Pancreas (tissue), 10 donors: ENCODE measurements around the gene OR2A1. TPM values are rescaled to one million over a fixed set of nuclear protein-coding genes. Genes with fewer than 3 reads are reported as not detected.
"Not testable (repeated sequence)": the region's sequence is repeated elsewhere in the genome, so short reads cannot be mapped to it uniquely, and the experiment has no call there.

Experiments
- ATAC-seq, 4 donors: fragments of 200-7000 bp; cut with Tn5 transposase; one replicate each; pipeline versions ENCODE4 v1.8.0 to v1.9.1; 2020; ENCODE audit warnings: mild to moderate bottlenecking in 4 of 4, moderate library complexity in 4 of 4
- DNase-seq, 6 donors: peaks; one replicate each; pipeline ENCODE4 v3.0.0-alpha.2; 2020
- FAIRE-seq: peaks from 2 replicates; lab custom pipeline; 2012; peaks lifted over from hg19 to GRCh38; lab: Jason Lieb, UNC
- H3K27ac ChIP-seq, 4 donors: fragments of 200-600 bp; sonication (generic); 1 replicate in 3 of 4; 2 replicates in 1 of 4; pipeline versions ENCODE4 v1.5.0 to v1.8.0; 2020
- H3K27me3 ChIP-seq, 4 donors: fragments of 200-600 bp; one replicate each; pipeline ENCODE4 v1.8.0; 2021
- H3K36me3 ChIP-seq, 3 donors: fragments of 200-600 bp; sonication (generic) in 1 of 3; one replicate each; pipeline versions ENCODE4 v1.5.0 to v1.8.0; 2020 to 2021
- H3K4me1 ChIP-seq, 3 donors: fragments of 200-600 bp; one replicate each; pipeline ENCODE4 v1.8.0; 2021
- H3K4me3 ChIP-seq, 4 donors: fragments of 200-600 bp; sonication (generic) in 2 of 4; one replicate each; pipeline versions ENCODE4 v1.5.0 to v1.8.0; 2020 to 2021
- H3K9me3 ChIP-seq, 4 donors: fragments of 200-600 bp; one replicate each; pipeline ENCODE4 v1.8.0; 2021
- WGBS, 2 donors: extraction: QIAGEN DNeasy Blood & Tissue Kit; methylation state at CpG; one replicate each; pipeline ENCODE4 v1.1.7; 2013; 5-methylcytosine and 5-hydroxymethylcytosine counted together
- intact Hi-C, 3 donors: fragments of 100-400 bp; cut with DNase I; formaldehyde crosslinking; loops; one replicate each; pipeline versions ENCODE4 v1.11.1 to v1.14.2; 2022
- polyA plus RNA-seq, 2 donors: library from polyadenylated mRNA; stranded (reverse); fragments of 200-250 nt; gene quantifications; one replicate each; pipeline ENCODE4 v1.2.3, GENCODE V29; 2013
- total RNA-seq, 6 donors: library from RNA; stranded (reverse); fragmentation: NEBNext Ultra II Directional in 4 of 6; extraction: Animal tissue kit (Norgen Biotek cat#: 25700) in 4 of 6; gene quantifications; one replicate each; pipeline versions ENCODE4 v1.2.1 to v1.2.4, GENCODE V29; 2021 to 2023
- donor health status: healthy with polysubstance abuse.
- donor health status: DM: no; HTN: no; CAD: no; lungs with moderate emphysema.
- donor health status: DM: no; HTN: no; CAD: no.
- donor health status: control.
- donor health status: control.
- donor health status: Bipolar disorder and iron deficiency.
- donor health status: DM: yes; HTN: yes; CAD: no.
- donor health status: DM: no; HTN: no; CAD: no.
- donor health status: DM: no; HTN: no; CAD: no.
- donor health status: DM: yes; HTN: yes; CAD: no.

The OR2A1 gene
- total and polyA plus RNA-seq, 8 donors = 0.14 TPM; not detected in 7

GRCh38 chr7:144293794-144294499 is 18.3 kb upstream of the OR2A1 start:
- H3K9me3 ChIP-seq, H3K4me3 ChIP-seq, FAIRE-seq, H3K36me3 ChIP-seq, H3K27ac ChIP-seq, intact Hi-C loops, H3K4me1 ChIP-seq, H3K27me3 ChIP-seq: not testable (repeated sequence)
- peak; percentile 96 to 99 (median 98) for ATAC-seq
- no CpG with 5 or more reads among the region's 60 CpGs for WGBS, 2 donors
- DNase-seq = peak in 1 of 6 donors; percentile 32

- ATAC-seq, FAIRE-seq, H3K4me1 ChIP-seq, H3K4me3 ChIP-seq, H3K36me3 ChIP-seq, DNase-seq, intact Hi-C loops, H3K27ac ChIP-seq, H3K9me3 ChIP-seq, H3K27me3 ChIP-seq: not testable (repeated sequence)
- no CpG with 5 or more reads among the region's 1 CpG for WGBS, 2 donors
Observed at GRCh38 chr7:144302578-144303303, 9.5 kb upstream of the OR2A1 start.

- H3K4me3 ChIP-seq, H3K36me3 ChIP-seq, intact Hi-C loops, H3K27ac ChIP-seq, DNase-seq, H3K9me3 ChIP-seq, H3K27me3 ChIP-seq, H3K4me1 ChIP-seq, FAIRE-seq, ATAC-seq: not testable (repeated sequence)
- no CpG with 5 or more reads among the region's 5 CpGs for WGBS, 2 donors
Observed at GRCh38 chr7:144303607-144304006, 8.6 kb upstream of the OR2A1 start.

- H3K9me3 ChIP-seq, H3K27me3 ChIP-seq, DNase-seq, FAIRE-seq, H3K27ac ChIP-seq, H3K36me3 ChIP-seq, H3K4me1 ChIP-seq, ATAC-seq, H3K4me3 ChIP-seq, intact Hi-C loops: not testable (repeated sequence)
- WGBS, 2 donors = no CpG with 5 or more reads among the region's 2 CpGs
Observed at GRCh38 chr7:144305156-144305555, 7.1 kb upstream of the OR2A1 start.

GRCh38 chr7:144309702-144310101 is 2.5 kb upstream of the OR2A1 start:
- ATAC-seq, H3K9me3 ChIP-seq, DNase-seq, H3K27ac ChIP-seq, intact Hi-C loops, H3K4me1 ChIP-seq, H3K4me3 ChIP-seq, FAIRE-seq, H3K27me3 ChIP-seq, H3K36me3 ChIP-seq: not testable (repeated sequence)
- no CpG with 5 or more reads among the region's 2 CpGs for WGBS, 2 donors

GRCh38 chr7:144311218-144311617 is 1.0 kb upstream of the OR2A1 start:
- 78% methylated on average over 1 of the region's 2 CpGs; no CpG with 5 or more reads in 1 of the 2 donors for WGBS, 2 donors
- intact Hi-C loops, H3K4me1 ChIP-seq, H3K36me3 ChIP-seq, H3K27me3 ChIP-seq, H3K27ac ChIP-seq, FAIRE-seq, H3K4me3 ChIP-seq, DNase-seq, H3K9me3 ChIP-seq: not testable (repeated sequence)
- ATAC-seq = peak in 2 of 4 donors; percentile 56 to 78

GRCh38 chr7:144317537-144317936 is 5.3 kb downstream of the OR2A1 start:
- intact Hi-C loops, H3K9me3 ChIP-seq, H3K27ac ChIP-seq, H3K36me3 ChIP-seq, ATAC-seq, FAIRE-seq, H3K27me3 ChIP-seq, DNase-seq, H3K4me1 ChIP-seq, H3K4me3 ChIP-seq: not testable (repeated sequence)
- WGBS, 2 donors = no CpG with 5 or more reads among the region's 1 CpG

- intact Hi-C loops, H3K27ac ChIP-seq, H3K36me3 ChIP-seq, DNase-seq, FAIRE-seq, H3K27me3 ChIP-seq, ATAC-seq, H3K4me3 ChIP-seq, H3K9me3 ChIP-seq, H3K4me1 ChIP-seq: not testable (repeated sequence)
- no CpG with 5 or more reads among the region's 2 CpGs for WGBS, 2 donors
Observed at GRCh38 chr7:144319547-144319946, 7.3 kb downstream of the OR2A1 start.

GRCh38 chr7:144321677-144322206 is 9.5 kb downstream of the OR2A1 start:
- ATAC-seq, FAIRE-seq, H3K4me3 ChIP-seq, H3K4me1 ChIP-seq, H3K36me3 ChIP-seq, H3K27ac ChIP-seq, DNase-seq, intact Hi-C loops, H3K9me3 ChIP-seq, H3K27me3 ChIP-seq: not testable (repeated sequence)
- 97 to 100% methylated on average over 1 of the region's 3 CpGs for WGBS, 2 donors

GRCh38 chr7:144323359-144323758 is 11.1 kb downstream of the OR2A1 start:
- H3K27me3 ChIP-seq, ATAC-seq, H3K4me1 ChIP-seq, FAIRE-seq, intact Hi-C loops, H3K9me3 ChIP-seq, H3K27ac ChIP-seq, H3K36me3 ChIP-seq, H3K4me3 ChIP-seq: not testable (repeated sequence)
- peak in 1 of 6 donors; percentile 18 for DNase-seq
- 89 to 90% methylated on average over 3 of the region's 4 CpGs for WGBS, 2 donors

GRCh38 chr7:144325868-144326267 is 13.6 kb downstream of the OR2A1 start:
- peak in 1 of 6 donors; percentile 15 for DNase-seq
- intact Hi-C loops = not testable (repeated sequence)

GRCh38 chr7:144330044-144330443 is 17.8 kb downstream of the OR2A1 start:
- ATAC-seq, DNase-seq, intact Hi-C loops, FAIRE-seq, H3K9me3 ChIP-seq, H3K4me3 ChIP-seq, H3K4me1 ChIP-seq, H3K27ac ChIP-seq, H3K27me3 ChIP-seq, H3K36me3 ChIP-seq: not testable (repeated sequence)

More at GRCh38 chr7:144325868-144326267, 13.6 kb downstream of the OR2A1 start:
- ATAC-seq, FAIRE-seq, H3K36me3 ChIP-seq, H3K4me1 ChIP-seq, H3K9me3 ChIP-seq, H3K27ac ChIP-seq, H3K27me3 ChIP-seq, H3K4me3 ChIP-seq: not testable (repeated sequence)
- 92 to 100% methylated on average over 3 of the region's 5 CpGs for WGBS, 2 donors
